Measurements from ENCODE around the gene INHBE.
A peak's percentile ranks its signal among the peaks of the same experiment; 100 is the strongest.
"Not testable (repeated sequence)": the region's sequence is repeated elsewhere in the genome, so short reads cannot be mapped to it uniquely, and the experiment has no call there.

Gene INHBE

GRCh38 chr12:57441846-57442427 lies 13.2 kb upstream of the INHBE start:
- no peak for DNase-seq

GRCh38 chr12:57444337-57444736 lies 10.8 kb upstream of the INHBE start:
- not testable (repeated sequence) for DNase-seq

GRCh38 chr12:57444744-57445143 lies 10.4 kb upstream of the INHBE start:
- DNase-seq, result no peak

GRCh38 chr12:57446292-57446960 lies 8.7 kb upstream of the INHBE start:
- DNase-seq, result no peak

GRCh38 chr12:57448669-57449068 lies 6.4 kb upstream of the INHBE start:
- no peak for DNase-seq

- no peak for DNase-seq
Measured at GRCh38 chr12:57449375-57449774, 5.7 kb upstream of the INHBE start.

- no peak for DNase-seq
Measured at GRCh38 chr12:57450057-57450456, 5.0 kb upstream of the INHBE start.

- DNase-seq, result no peak
Measured at GRCh38 chr12:57451233-57451778, 3.8 kb upstream of the INHBE start.

GRCh38 chr12:57452181-57452936 lies 2.7 kb upstream of the INHBE start:
- DNase-seq, result no peak

GRCh38 chr12:57452937-57453509 lies 2.1 kb upstream of the INHBE start:
- DNase-seq, result peak in 1 of 4 experiments; percentile 16

- no peak for DNase-seq
Measured at GRCh38 chr12:57454213-57454565, 918 bp upstream of the INHBE start.

- DNase-seq, result no peak
Measured at GRCh38 chr12:57455374-57456144, 452 bp downstream of the INHBE start.

GRCh38 chr12:57456145-57456700 lies 1.1 kb downstream of the INHBE start:
- peak in 1 of 4 experiments; percentile 15 for DNase-seq

GRCh38 chr12:57456737-57457490 lies 1.8 kb downstream of the INHBE start:
- DNase-seq, result no peak

- no peak for DNase-seq
Measured at GRCh38 chr12:57458665-57459054, 3.6 kb downstream of the INHBE start.

GRCh38 chr12:57459055-57459749 lies 4.1 kb downstream of the INHBE start:
- DNase-seq, result peak; percentile 73 to 83 (median 80)

GRCh38 chr12:57459750-57460467 lies 4.8 kb downstream of the INHBE start, which contains the start of gene GLI1:
GLI1 (plus strand) TSS chr12:57459785; CDS start chr12:57463692, 3,907 bp downstream.
- no peak for DNase-seq

GRCh38 chr12:57460468-57460784 lies 5.3 kb downstream of the INHBE start:
- no peak for DNase-seq

- DNase-seq, result no peak
Measured at GRCh38 chr12:57460841-57461275, 5.8 kb downstream of the INHBE start.

GRCh38 chr12:57461276-57461916 lies 6.3 kb downstream of the INHBE start:
- peak in 1 of 4 experiments; percentile 15 for DNase-seq
